GM12874 (cell line): Measurements from ENCODE around the gene PRICKLE2.

Experiments used
- CTCF ChIP-seq: IDR thresholded peaks from 2 replicates; pipeline ENCODE4 v1.5.1; 2011; ENCODE audit warnings: low read depth, mild to moderate bottlenecking, control low read depth, low read length, moderate library complexity; ENCODE audit not compliant: insufficient read depth

Gene PRICKLE2

DNA sequence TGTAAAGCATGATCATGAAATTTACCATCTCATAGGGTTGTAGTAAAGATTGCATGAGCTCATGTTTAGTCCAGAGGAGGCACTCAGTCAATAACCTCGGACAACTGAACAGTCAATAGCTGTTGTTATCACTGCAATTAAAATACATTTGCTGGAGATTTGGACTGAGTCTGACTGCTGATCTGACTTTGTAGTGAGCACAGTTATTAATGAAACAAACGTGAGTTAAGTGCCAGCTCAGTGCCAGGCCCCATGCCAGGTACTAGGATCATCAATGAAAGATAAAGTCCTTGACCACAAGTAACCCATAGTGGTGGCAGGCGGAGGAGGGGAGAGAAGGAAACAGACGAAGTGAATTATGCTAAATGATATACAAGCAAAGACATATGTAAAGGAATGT, 43.7 kb upstream of the PRICKLE2 start:
- no peak for TF ChIP-seq CTCF

GRCh38 chr3:64267721-64268604, 42.7 kb upstream of the PRICKLE2 start:
- no peak for TF ChIP-seq CTCF

DNA sequence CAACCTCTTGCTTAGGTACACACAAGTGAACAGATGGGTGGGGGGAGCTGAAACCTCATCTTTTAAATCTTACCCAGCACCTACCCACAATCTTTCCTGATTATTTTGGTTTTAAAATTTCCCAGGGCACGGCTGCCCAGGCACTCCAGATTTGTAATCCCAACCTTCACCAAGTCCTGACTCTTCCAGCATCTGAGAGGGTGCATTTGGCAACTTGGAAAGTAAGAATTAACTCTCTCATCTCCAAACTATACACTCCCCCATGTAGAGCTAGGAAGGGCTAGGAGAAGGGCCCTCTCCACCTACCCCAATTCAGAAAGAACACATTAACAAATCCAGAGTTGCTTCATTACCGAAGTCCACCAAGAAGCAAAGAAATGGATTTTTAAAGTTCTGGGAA, 41.7 kb upstream of the PRICKLE2 start:
- TF ChIP-seq CTCF, result no peak

GRCh38 chr3:64266065-64266931, 41.0 kb upstream of the PRICKLE2 start:
- no peak for TF ChIP-seq CTCF

- no peak for TF ChIP-seq CTCF
Observed at GRCh38 chr3:64265646-64266045, 40.4 kb upstream of the PRICKLE2 start.

DNA sequence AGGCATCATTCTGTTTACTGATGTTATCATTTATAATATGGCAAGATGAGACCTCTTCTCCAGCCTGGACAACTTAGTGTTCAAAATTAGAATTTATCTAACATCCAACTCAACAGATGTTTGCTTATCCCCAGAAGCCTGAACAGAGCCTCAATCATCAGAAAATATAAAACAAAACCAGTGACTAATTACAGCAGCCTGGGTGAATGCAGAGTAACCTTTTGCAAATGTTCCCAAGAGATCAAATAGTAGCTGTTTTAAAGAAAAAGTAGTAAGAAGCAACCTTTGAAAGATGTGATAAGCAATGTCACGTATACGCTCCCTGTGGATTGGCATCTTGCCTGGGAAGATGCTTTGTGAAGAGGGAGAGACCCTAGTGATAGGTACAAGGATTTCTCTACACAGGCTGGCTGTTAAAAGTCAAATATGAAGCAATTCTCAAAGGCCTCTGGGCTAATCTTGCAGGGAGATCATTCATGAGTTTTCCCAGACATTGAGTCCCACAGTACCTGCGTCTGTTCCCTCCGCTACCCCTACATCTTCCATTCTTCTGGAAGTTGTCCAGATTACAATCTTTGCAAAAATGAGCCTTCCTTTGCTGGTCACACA, 39.3 kb upstream of the PRICKLE2 start:
- TF ChIP-seq CTCF, result no peak

DNA sequence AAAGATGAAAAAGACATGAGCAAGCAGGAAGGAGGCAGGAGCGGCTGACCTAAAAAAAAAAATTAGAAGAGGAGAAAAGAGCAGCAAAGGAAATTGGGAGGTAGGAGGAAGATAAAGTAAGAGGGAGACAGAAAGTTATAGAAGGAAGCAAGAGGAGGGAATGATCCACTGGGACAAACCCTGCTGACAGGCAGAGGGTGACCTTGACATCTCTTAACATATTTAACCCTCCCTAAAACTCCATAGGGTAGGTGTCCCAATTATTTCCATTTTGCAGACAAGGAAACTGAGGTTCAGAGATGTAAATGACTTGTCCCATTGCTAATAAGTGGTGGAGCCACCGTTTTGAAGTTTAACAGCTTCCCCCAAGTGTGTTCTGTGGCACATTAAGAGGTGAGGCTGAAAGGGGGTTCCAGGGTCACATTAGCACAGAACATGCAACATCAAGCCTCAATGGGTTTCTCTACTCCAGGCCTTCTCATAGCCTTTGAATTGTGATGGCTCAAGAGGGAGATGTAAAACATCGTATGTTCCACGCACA, 37.4 kb upstream of the PRICKLE2 start:
- TF ChIP-seq CTCF, result no peak
